Measurements from ENCODE around the gene TIMP2.
A peak's percentile ranks its signal among the peaks of the same experiment; 100 is the strongest.
"Not testable (repeated sequence)": the region's sequence is repeated elsewhere in the genome, so short reads cannot be mapped to it uniquely, and the experiment has no call there.

The TIMP2 gene

GRCh38 chr17:78929908-78930775 is 5.0 kb upstream of the TIMP2 start:
- no peak for DNase-seq (ENCODE audit: low read depth)

- peak; percentile 76 for DNase-seq (ENCODE audit: low read depth)
Observed at GRCh38 chr17:78925662-78926555, 722 bp upstream of the TIMP2 start.

GRCh38 chr17:78924481-78925151 is 571 bp downstream of the TIMP2 start:
- DNase-seq (ENCODE audit: low read depth): no peak

- DNase-seq (ENCODE audit: low read depth): no peak
Observed at GRCh38 chr17:78923660-78924453, 1.3 kb downstream of the TIMP2 start.

- no peak for DNase-seq (ENCODE audit: low read depth)
Observed at GRCh38 chr17:78922816-78923498, 2.2 kb downstream of the TIMP2 start.

GRCh38 chr17:78921437-78921971 is 3.7 kb downstream of the TIMP2 start:
- no peak for DNase-seq (ENCODE audit: low read depth)

GRCh38 chr17:78920528-78920927 is 4.7 kb downstream of the TIMP2 start:
- DNase-seq (ENCODE audit: low read depth): no peak

- no peak for DNase-seq (ENCODE audit: low read depth)
Observed at GRCh38 chr17:78919861-78920450, 5.2 kb downstream of the TIMP2 start.

GRCh38 chr17:78918979-78919378 is 6.2 kb downstream of the TIMP2 start:
- no peak for DNase-seq (ENCODE audit: low read depth)

- DNase-seq (ENCODE audit: low read depth): no peak
Observed at GRCh38 chr17:78917451-78918275, 7.5 kb downstream of the TIMP2 start.

- DNase-seq (ENCODE audit: low read depth): no peak
Observed at GRCh38 chr17:78915872-78916632, 9.1 kb downstream of the TIMP2 start.

- no peak for DNase-seq (ENCODE audit: low read depth)
Observed at GRCh38 chr17:78913115-78913514, 12.1 kb downstream of the TIMP2 start.

GRCh38 chr17:78912082-78912481 is 13.1 kb downstream of the TIMP2 start:
- DNase-seq (ENCODE audit: low read depth): no peak

- not testable (repeated sequence) for DNase-seq (ENCODE audit: low read depth)
Observed at GRCh38 chr17:78911543-78911942, 13.6 kb downstream of the TIMP2 start.

- no peak for DNase-seq (ENCODE audit: low read depth)
Observed at GRCh38 chr17:78910497-78911284, 14.5 kb downstream of the TIMP2 start.

GRCh38 chr17:78908426-78908825 is 16.8 kb downstream of the TIMP2 start:
- DNase-seq (ENCODE audit: low read depth): no peak

- no peak for DNase-seq (ENCODE audit: low read depth)
Observed at GRCh38 chr17:78905541-78905940, 19.6 kb downstream of the TIMP2 start.

GRCh38 chr17:78905116-78905515 is 20.1 kb downstream of the TIMP2 start:
- no peak for DNase-seq (ENCODE audit: low read depth)

All from GM04504 (cell line).